Measurements from ENCODE around the gene PRKCG. TPM values are rescaled to one million over a fixed set of nuclear protein-coding genes. Genes with fewer than 3 reads are reported as not detected.
"Not testable (repeated sequence)": the region's sequence is repeated elsewhere in the genome, so short reads cannot be mapped to it uniquely, and the experiment has no call there.

Gene PRKCG
- polyA plus RNA-seq (ENCODE audit: insufficient read length in 4 of 4): under 1 TPM; 0.31 to 0.92 (median 0.80) TPM

GRCh38 chr19:53881482-53882390 is at the start of gene PRKCG:
Gene PRKCG, plus strand, starts transcription at chr19:53882197. Its CDS starts 298 bp downstream, at chr19:53882495.
- no peak for DNase-seq (ENCODE audit: low read depth in 4 of 4, low spot score in 2 of 4)

- not testable (repeated sequence) for DNase-seq (ENCODE audit: low read depth in 4 of 4, low spot score in 2 of 4)
Measured at GRCh38 chr19:53832861-53833260, 49.1 kb upstream of the PRKCG start.

- not testable (repeated sequence) for DNase-seq (ENCODE audit: low read depth in 4 of 4, low spot score in 2 of 4)
Measured at GRCh38 chr19:53838446-53838845, 43.6 kb upstream of the PRKCG start.

GRCh38 chr19:53840241-53840640 is 41.8 kb upstream of the PRKCG start:
- not testable (repeated sequence) for DNase-seq (ENCODE audit: low read depth in 4 of 4, low spot score in 2 of 4)

- DNase-seq (ENCODE audit: low read depth in 4 of 4, low spot score in 2 of 4): not testable (repeated sequence)
Measured at GRCh38 chr19:53840914-53841313, 41.1 kb upstream of the PRKCG start.

- DNase-seq (ENCODE audit: low read depth in 4 of 4, low spot score in 2 of 4): no peak
Measured at GRCh38 chr19:53844849-53845246, 37.1 kb upstream of the PRKCG start.

- no peak for DNase-seq (ENCODE audit: low read depth in 4 of 4, low spot score in 2 of 4)
Measured at GRCh38 chr19:53847555-53847954, 34.4 kb upstream of the PRKCG start.

- no peak for DNase-seq (ENCODE audit: low read depth in 4 of 4, low spot score in 2 of 4)
Measured at GRCh38 chr19:53849237-53849676, 32.7 kb upstream of the PRKCG start.

GRCh38 chr19:53853707-53854106 is 28.3 kb upstream of the PRKCG start:
- no peak for DNase-seq (ENCODE audit: low read depth in 4 of 4, low spot score in 2 of 4)

- DNase-seq (ENCODE audit: low read depth in 4 of 4, low spot score in 2 of 4): no peak
Measured at GRCh38 chr19:53864308-53864836, 17.6 kb upstream of the PRKCG start.

- DNase-seq (ENCODE audit: low read depth in 4 of 4, low spot score in 2 of 4): no peak
Measured at GRCh38 chr19:53865523-53865917, 16.5 kb upstream of the PRKCG start.

GRCh38 chr19:53865918-53866864 is 15.8 kb upstream of the PRKCG start:
- peak in 1 of 4 donors; percentile 50 for DNase-seq (ENCODE audit: low read depth in 4 of 4, low spot score in 2 of 4)

GRCh38 chr19:53866865-53867224 is 15.2 kb upstream of the PRKCG start:
- no peak for DNase-seq (ENCODE audit: low read depth in 4 of 4, low spot score in 2 of 4)

- DNase-seq (ENCODE audit: low read depth in 4 of 4, low spot score in 2 of 4): peak; percentile 95 to 100 (median 99)
Measured at GRCh38 chr19:53867225-53868090, 14.5 kb upstream of the PRKCG start, which contains the start of gene MYADM. Gene MYADM, plus strand, starts transcription at chr19:53867883. Its CDS starts 5,647 bp downstream, at chr19:53873530.

- no peak for DNase-seq (ENCODE audit: low read depth in 4 of 4, low spot score in 2 of 4)
Measured at GRCh38 chr19:53868091-53868891, 13.7 kb upstream of the PRKCG start.

GRCh38 chr19:53868892-53869804 is 12.8 kb upstream of the PRKCG start:
- peak in 3 of 4 donors; percentile 69 to 81 (median 77) for DNase-seq (ENCODE audit: low read depth in 4 of 4, low spot score in 2 of 4)

GRCh38 chr19:53869805-53870484 is 12.1 kb upstream of the PRKCG start:
- DNase-seq (ENCODE audit: low read depth in 4 of 4, low spot score in 2 of 4): not testable (repeated sequence)
